DOHH2 (cell line): ENCODE results near the gene TIMP1.

Experiments used
- EZH2phosphoT487 ChIP-seq: fragments of 200-600 bp; sonication (generic); IDR thresholded peaks from 2 replicates; pipeline ENCODE4 v1.6.1; 2017; ENCODE audit warnings: borderline replicate concordance, mild to moderate bottlenecking, antibody characterized with exemption, low read length, moderate library complexity, mixed read lengths
- TF ChIP-seq, protein P1 (sequence below): fragments of 200-600 bp; sonication (generic); IDR thresholded peaks from one replicate; pipeline ENCODE4 v1.5.1; 2014; ENCODE audit warnings: antibody characterized with exemption, mild to moderate bottlenecking, low read depth, low read length; ENCODE audit not compliant: poor library complexity, severe bottlenecking

DNA sequence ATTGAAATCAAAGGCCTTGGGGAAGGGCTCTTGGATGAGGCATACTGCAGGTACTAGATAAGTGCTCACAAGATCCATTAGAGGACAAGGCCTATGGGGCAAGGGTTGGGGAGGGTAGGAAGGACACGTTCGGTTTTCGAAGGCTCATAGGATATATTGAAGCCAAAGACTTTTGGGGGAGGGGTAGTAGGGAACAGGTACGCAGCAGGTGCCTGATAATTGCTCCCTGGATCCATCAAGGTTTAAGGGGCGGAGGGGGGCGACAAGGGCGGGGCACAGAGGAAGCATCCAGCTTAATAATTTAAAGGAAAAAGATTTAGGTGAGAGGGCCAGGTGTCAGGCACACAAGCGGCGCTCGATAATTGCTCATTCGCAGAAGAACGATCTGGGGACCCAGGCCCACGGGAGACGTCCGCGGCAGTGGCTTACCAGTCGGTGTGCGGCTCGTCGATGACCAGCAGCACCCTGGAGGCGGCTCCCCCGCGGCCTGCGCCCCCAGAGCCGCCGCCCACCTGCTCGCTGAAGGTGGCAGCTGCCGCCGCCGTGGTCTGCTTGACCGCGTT is 36.8 kb downstream of the TIMP1 start:
- TF ChIP-seq, protein P1, sequence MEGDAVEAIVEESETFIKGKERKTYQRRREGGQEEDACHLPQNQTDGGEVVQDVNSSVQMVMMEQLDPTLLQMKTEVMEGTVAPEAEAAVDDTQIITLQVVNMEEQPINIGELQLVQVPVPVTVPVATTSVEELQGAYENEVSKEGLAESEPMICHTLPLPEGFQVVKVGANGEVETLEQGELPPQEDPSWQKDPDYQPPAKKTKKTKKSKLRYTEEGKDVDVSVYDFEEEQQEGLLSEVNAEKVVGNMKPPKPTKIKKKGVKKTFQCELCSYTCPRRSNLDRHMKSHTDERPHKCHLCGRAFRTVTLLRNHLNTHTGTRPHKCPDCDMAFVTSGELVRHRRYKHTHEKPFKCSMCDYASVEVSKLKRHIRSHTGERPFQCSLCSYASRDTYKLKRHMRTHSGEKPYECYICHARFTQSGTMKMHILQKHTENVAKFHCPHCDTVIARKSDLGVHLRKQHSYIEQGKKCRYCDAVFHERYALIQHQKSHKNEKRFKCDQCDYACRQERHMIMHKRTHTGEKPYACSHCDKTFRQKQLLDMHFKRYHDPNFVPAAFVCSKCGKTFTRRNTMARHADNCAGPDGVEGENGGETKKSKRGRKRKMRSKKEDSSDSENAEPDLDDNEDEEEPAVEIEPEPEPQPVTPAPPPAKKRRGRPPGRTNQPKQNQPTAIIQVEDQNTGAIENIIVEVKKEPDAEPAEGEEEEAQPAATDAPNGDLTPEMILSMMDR = no peak
- TF ChIP-seq EZH2phosphoT487 = no peak
